GM23338 (cell line): ENCODE measurements around the gene GRK5. TPM values are rescaled to one million over a fixed set of nuclear protein-coding genes. Genes with fewer than 3 reads are reported as not detected.

ENCODE experiments used
- ATAC-seq: fragments of 200-7000 bp; cut with Tn5 transposase; 3 replicates; pipeline ENCODE4 v1.9.1; 2020
- DNase-seq: peaks from one replicate; pipeline ENCODE4 v3.0.0-alpha.2; 2015; ENCODE audit warnings: low spot score
- H2AFZ ChIP-seq: fragments of 200-600 bp; sonication (generic); 2 replicates; pipeline ENCODE4 v1.8.0; 2016; ENCODE audit warnings: antibody characterized with exemption, mild to moderate bottlenecking, moderate library complexity
- H3F3A ChIP-seq: fragments of 200-600 bp; sonication (generic); replicated peaks from 2 replicates; pipeline ENCODE4 v1.8.0; 2017; ENCODE audit warnings: antibody characterized with exemption, mixed run types, low read depth
- H3K27ac ChIP-seq: fragments of 200-600 bp; sonication (generic); 2 replicates; pipeline ENCODE4 v1.6.1; 2016; ENCODE audit warnings: low read depth
- H3K27me3 ChIP-seq: fragments of 200-600 bp; sonication (generic); 2 replicates; pipeline ENCODE4 v1.8.0; 2016; ENCODE audit warnings: mild to moderate bottlenecking, mixed run types, moderate library complexity; ENCODE audit not compliant: insufficient read depth
- H3K36me3 ChIP-seq: fragments of 200-600 bp; sonication (generic); 2 replicates; pipeline ENCODE4 v1.8.0; 2016; ENCODE audit warnings: mild to moderate bottlenecking; ENCODE audit not compliant: insufficient read depth
- H3K4me1 ChIP-seq: fragments of 200-600 bp; sonication (generic); 2 replicates; pipeline ENCODE4 v1.8.0; 2016; ENCODE audit warnings: mild to moderate bottlenecking, moderate library complexity; ENCODE audit not compliant: insufficient read depth
- H3K4me2 ChIP-seq: fragments of 200-600 bp; sonication (generic); 2 replicates; pipeline ENCODE4 v1.7.1; 2017; ENCODE audit warnings: mixed run types
- H3K4me3 ChIP-seq: fragments of 200-600 bp; sonication (generic); 2 replicates; pipeline ENCODE4 v1.6.1; 2016; ENCODE audit warnings: mixed run types
- H3K79me2 ChIP-seq: fragments of 200-600 bp; sonication (generic); replicated peaks from 2 replicates; pipeline ENCODE4 v1.8.0; 2017; ENCODE audit warnings: mild to moderate bottlenecking; ENCODE audit not compliant: insufficient read depth
- H3K9me2 ChIP-seq: fragments of 200-600 bp; sonication (generic); 2 replicates; pipeline ENCODE4 v1.8.0; 2017; ENCODE audit not compliant: insufficient read depth
- H4K20me1 ChIP-seq: fragments of 200-600 bp; sonication (generic); replicated peaks from 2 replicates; pipeline ENCODE4 v1.8.0; 2017; ENCODE audit warnings: mild to moderate bottlenecking; ENCODE audit not compliant: insufficient read depth
- H3K27ac Mint-ChIP-seq: 2 replicates; pipeline ENCODE4 v1.8.0; 2020; ENCODE audit warnings: inconsistent platforms, mild to moderate bottlenecking, moderate library complexity, mixed read lengths
- H3K27me3 Mint-ChIP-seq: 3 replicates; pipeline ENCODE4 v1.8.0; 2022; ENCODE audit warnings: low read depth, mild to moderate bottlenecking, moderate library complexity, mixed read lengths, inconsistent platforms; ENCODE audit not compliant: insufficient read depth, poor library complexity
- H3K36me3 Mint-ChIP-seq: 3 replicates; pipeline ENCODE4 v1.8.0; 2021; ENCODE audit warnings: low read depth, mild to moderate bottlenecking, inconsistent platforms, moderate library complexity, mixed read lengths
- H3K4me1 Mint-ChIP-seq: 3 replicates; pipeline ENCODE4 v1.8.0; 2020; ENCODE audit warnings: mild to moderate bottlenecking, inconsistent platforms, mixed read lengths
- H3K4me3 Mint-ChIP-seq: 3 replicates; pipeline ENCODE4 v1.8.0; 2021; ENCODE audit warnings: moderate library complexity, mild to moderate bottlenecking, inconsistent platforms, mixed read lengths
- H3K9me3 Mint-ChIP-seq: 3 replicates; pipeline ENCODE4 v1.8.0; 2020; ENCODE audit warnings: moderate library complexity, mild to moderate bottlenecking, inconsistent platforms, mixed read lengths
- CREB1 ChIP-seq: fragments of 250-450 bp; sonication (Bioruptor Pico); IDR thresholded peaks from 2 replicates; pipeline ENCODE4 v1.5.0; 2020; ENCODE audit warnings: low read depth, mild to moderate bottlenecking, moderate library complexity
- EZH2 ChIP-seq: fragments of 200-600 bp; sonication (generic); IDR thresholded peaks from one replicate; pipeline ENCODE4 v1.8.0; 2017; ENCODE audit warnings: antibody characterized with exemption, mild to moderate bottlenecking, low read depth; ENCODE audit not compliant: unreplicated experiment
- EZH2phosphoT487 ChIP-seq: fragments of 200-600 bp; sonication (generic); IDR thresholded peaks from one replicate; pipeline ENCODE4 v1.8.1; 2018; ENCODE audit warnings: antibody characterized with exemption; ENCODE audit not compliant: unreplicated experiment
- JUNB ChIP-seq: IDR thresholded peaks from one replicate; pipeline ENCODE4 v1.6.1; 2016; ENCODE audit warnings: antibody characterized with exemption; ENCODE audit not compliant: unreplicated experiment
- NANOG ChIP-seq: IDR thresholded peaks from 2 replicates; pipeline ENCODE4 v1.6.1; 2016; ENCODE audit warnings: antibody characterized with exemption, borderline replicate concordance
- POLR2AphosphoS5 ChIP-seq: IDR thresholded peaks from 2 replicates; pipeline ENCODE4 v1.6.1; 2016; ENCODE audit warnings: antibody characterized with exemption, low read depth
- STAT1 ChIP-seq: IDR thresholded peaks from one replicate; pipeline ENCODE4 v1.6.1; 2016; ENCODE audit warnings: antibody characterized with exemption; ENCODE audit not compliant: unreplicated experiment
- ZNF114 ChIP-seq: fragments of 250-450 bp; sonication (Bioruptor Pico); IDR thresholded peaks from 2 replicates; pipeline ENCODE4 v1.5.0; 2020; ENCODE audit warnings: mild to moderate bottlenecking, moderate library complexity
- ZNF331 ChIP-seq: fragments of 250-450 bp; sonication (Bioruptor Pico); IDR thresholded peaks from 2 replicates; pipeline ENCODE4 v1.5.0; 2020; ENCODE audit warnings: low read depth, mild to moderate bottlenecking, moderate library complexity
- polyA plus RNA-seq: library from polyadenylated mRNA; unstranded; fragments of >200 nt; fragmentation: Nextera tagmentation; extraction: Ambion mirVana; gene quantifications from 2 replicates; pipeline ENCODE4 v1.2.1, GENCODE V29; 2016
- total RNA-seq: library from RNA; depleted of rRNA; stranded (reverse); fragments of >200 nt; shearing (Covaris generic); gene quantifications from 2 replicates; pipeline ENCODE4 v1.2.3, GENCODE V29; 2014
- TF ChIP-seq, protein P1 (sequence below), 2 experiments: fragments of 200-600 bp in 1 of 2; sonication (generic) in 1 of 2; conservative IDR thresholded peaks; 2 replicates each; pipeline versions ENCODE4 v1.5.1 to v1.6.1; 2016 to 2017; ENCODE audit warnings: antibody characterized with exemption in 2 of 2, low read depth in 2 of 2, mild to moderate bottlenecking in 2 of 2, moderate library complexity in 1 of 2
- TF ChIP-seq, protein P2 (sequence below): IDR thresholded peaks from one replicate; pipeline ENCODE4 v1.6.1; 2018; ENCODE audit warnings: antibody characterized with exemption; ENCODE audit not compliant: unreplicated experiment
- TF ChIP-seq, protein P3 (sequence below): fragments of 250-450 bp; sonication (Bioruptor Pico); IDR thresholded peaks from 2 replicates; pipeline ENCODE4 v1.5.0; 2020; ENCODE audit warnings: mild to moderate bottlenecking, moderate library complexity
- TF ChIP-seq, protein P4 (sequence below): IDR thresholded peaks from 2 replicates; pipeline ENCODE4 v1.6.1; 2016; ENCODE audit warnings: antibody characterized with exemption

GRK5 gene
- total and polyA plus RNA-seq, 2 experiments from 2014 or later: 0.53 to 2.0 TPM

DNA sequence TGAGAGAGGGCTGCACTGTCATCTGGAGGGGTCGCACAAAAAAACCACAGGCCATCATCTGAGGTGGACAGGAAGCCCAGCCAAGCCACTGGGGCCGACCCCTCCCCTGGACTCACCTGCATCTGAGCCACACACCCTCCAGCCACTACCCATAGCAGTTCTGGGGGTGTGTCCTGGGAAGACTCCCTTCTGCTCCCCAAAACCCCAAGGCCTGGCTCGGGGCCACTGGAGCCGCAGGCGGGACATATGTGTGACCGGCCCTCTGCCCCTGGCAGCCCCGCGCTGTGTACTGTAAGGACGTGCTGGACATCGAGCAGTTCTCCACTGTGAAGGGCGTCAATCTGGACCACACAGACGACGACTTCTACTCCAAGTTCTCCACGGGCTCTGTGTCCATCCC, 245.0 kb downstream of the GRK5 start:
- ATAC-seq: no peak
- Histone ChIP-seq H3K27me3 (no peaks in the 10 kb centered on the region), H3K4me1 (no peaks in the 10 kb centered on the region), H3K4me3 (no peak overlapping the region), H3K79me2 (no peaks in the 10 kb centered on the region), H3K36me3 (no peaks in the 10 kb centered on the region), H4K20me1 (no peaks in the 10 kb centered on the region), H3K4me2 (no peak overlapping the region), H3F3A (no peaks in the 10 kb centered on the region), H3K27ac (no peak overlapping the region), H3K9me2 (no peaks in the 10 kb centered on the region), H2AFZ (no peak overlapping the region)
- no peaks in the 10 kb centered on the region for H3K9me3 Mint-ChIP-seq
- H3K4me1 Mint-ChIP-seq: peaks cover 20% of the 10 kb centered on the region
- no peak overlapping the region for H3K4me3 Mint-ChIP-seq
- TF ChIP-seq, protein P1, sequence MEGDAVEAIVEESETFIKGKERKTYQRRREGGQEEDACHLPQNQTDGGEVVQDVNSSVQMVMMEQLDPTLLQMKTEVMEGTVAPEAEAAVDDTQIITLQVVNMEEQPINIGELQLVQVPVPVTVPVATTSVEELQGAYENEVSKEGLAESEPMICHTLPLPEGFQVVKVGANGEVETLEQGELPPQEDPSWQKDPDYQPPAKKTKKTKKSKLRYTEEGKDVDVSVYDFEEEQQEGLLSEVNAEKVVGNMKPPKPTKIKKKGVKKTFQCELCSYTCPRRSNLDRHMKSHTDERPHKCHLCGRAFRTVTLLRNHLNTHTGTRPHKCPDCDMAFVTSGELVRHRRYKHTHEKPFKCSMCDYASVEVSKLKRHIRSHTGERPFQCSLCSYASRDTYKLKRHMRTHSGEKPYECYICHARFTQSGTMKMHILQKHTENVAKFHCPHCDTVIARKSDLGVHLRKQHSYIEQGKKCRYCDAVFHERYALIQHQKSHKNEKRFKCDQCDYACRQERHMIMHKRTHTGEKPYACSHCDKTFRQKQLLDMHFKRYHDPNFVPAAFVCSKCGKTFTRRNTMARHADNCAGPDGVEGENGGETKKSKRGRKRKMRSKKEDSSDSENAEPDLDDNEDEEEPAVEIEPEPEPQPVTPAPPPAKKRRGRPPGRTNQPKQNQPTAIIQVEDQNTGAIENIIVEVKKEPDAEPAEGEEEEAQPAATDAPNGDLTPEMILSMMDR (conservative IDR thresholded peaks at IDR 0.05; ENCODE audit: low read depth in 2 of 2): no peak
- TF ChIP-seq STAT1 (no peak), NANOG (no peak), CREB1 (CRISPR knock-in tag) (no peak), JUNB (no peak), POLR2AphosphoS5 (no peak), ZNF114 (no peak), ZNF331 (CRISPR knock-in tag) (no peak), EZH2phosphoT487 (no peak), EZH2 (no peak)
- TF ChIP-seq, protein P2, sequence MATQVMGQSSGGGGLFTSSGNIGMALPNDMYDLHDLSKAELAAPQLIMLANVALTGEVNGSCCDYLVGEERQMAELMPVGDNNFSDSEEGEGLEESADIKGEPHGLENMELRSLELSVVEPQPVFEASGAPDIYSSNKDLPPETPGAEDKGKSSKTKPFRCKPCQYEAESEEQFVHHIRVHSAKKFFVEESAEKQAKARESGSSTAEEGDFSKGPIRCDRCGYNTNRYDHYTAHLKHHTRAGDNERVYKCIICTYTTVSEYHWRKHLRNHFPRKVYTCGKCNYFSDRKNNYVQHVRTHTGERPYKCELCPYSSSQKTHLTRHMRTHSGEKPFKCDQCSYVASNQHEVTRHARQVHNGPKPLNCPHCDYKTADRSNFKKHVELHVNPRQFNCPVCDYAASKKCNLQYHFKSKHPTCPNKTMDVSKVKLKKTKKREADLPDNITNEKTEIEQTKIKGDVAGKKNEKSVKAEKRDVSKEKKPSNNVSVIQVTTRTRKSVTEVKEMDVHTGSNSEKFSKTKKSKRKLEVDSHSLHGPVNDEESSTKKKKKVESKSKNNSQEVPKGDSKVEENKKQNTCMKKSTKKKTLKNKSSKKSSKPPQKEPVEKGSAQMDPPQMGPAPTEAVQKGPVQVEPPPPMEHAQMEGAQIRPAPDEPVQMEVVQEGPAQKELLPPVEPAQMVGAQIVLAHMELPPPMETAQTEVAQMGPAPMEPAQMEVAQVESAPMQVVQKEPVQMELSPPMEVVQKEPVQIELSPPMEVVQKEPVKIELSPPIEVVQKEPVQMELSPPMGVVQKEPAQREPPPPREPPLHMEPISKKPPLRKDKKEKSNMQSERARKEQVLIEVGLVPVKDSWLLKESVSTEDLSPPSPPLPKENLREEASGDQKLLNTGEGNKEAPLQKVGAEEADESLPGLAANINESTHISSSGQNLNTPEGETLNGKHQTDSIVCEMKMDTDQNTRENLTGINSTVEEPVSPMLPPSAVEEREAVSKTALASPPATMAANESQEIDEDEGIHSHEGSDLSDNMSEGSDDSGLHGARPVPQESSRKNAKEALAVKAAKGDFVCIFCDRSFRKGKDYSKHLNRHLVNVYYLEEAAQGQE: no peak
- TF ChIP-seq, protein P3, sequence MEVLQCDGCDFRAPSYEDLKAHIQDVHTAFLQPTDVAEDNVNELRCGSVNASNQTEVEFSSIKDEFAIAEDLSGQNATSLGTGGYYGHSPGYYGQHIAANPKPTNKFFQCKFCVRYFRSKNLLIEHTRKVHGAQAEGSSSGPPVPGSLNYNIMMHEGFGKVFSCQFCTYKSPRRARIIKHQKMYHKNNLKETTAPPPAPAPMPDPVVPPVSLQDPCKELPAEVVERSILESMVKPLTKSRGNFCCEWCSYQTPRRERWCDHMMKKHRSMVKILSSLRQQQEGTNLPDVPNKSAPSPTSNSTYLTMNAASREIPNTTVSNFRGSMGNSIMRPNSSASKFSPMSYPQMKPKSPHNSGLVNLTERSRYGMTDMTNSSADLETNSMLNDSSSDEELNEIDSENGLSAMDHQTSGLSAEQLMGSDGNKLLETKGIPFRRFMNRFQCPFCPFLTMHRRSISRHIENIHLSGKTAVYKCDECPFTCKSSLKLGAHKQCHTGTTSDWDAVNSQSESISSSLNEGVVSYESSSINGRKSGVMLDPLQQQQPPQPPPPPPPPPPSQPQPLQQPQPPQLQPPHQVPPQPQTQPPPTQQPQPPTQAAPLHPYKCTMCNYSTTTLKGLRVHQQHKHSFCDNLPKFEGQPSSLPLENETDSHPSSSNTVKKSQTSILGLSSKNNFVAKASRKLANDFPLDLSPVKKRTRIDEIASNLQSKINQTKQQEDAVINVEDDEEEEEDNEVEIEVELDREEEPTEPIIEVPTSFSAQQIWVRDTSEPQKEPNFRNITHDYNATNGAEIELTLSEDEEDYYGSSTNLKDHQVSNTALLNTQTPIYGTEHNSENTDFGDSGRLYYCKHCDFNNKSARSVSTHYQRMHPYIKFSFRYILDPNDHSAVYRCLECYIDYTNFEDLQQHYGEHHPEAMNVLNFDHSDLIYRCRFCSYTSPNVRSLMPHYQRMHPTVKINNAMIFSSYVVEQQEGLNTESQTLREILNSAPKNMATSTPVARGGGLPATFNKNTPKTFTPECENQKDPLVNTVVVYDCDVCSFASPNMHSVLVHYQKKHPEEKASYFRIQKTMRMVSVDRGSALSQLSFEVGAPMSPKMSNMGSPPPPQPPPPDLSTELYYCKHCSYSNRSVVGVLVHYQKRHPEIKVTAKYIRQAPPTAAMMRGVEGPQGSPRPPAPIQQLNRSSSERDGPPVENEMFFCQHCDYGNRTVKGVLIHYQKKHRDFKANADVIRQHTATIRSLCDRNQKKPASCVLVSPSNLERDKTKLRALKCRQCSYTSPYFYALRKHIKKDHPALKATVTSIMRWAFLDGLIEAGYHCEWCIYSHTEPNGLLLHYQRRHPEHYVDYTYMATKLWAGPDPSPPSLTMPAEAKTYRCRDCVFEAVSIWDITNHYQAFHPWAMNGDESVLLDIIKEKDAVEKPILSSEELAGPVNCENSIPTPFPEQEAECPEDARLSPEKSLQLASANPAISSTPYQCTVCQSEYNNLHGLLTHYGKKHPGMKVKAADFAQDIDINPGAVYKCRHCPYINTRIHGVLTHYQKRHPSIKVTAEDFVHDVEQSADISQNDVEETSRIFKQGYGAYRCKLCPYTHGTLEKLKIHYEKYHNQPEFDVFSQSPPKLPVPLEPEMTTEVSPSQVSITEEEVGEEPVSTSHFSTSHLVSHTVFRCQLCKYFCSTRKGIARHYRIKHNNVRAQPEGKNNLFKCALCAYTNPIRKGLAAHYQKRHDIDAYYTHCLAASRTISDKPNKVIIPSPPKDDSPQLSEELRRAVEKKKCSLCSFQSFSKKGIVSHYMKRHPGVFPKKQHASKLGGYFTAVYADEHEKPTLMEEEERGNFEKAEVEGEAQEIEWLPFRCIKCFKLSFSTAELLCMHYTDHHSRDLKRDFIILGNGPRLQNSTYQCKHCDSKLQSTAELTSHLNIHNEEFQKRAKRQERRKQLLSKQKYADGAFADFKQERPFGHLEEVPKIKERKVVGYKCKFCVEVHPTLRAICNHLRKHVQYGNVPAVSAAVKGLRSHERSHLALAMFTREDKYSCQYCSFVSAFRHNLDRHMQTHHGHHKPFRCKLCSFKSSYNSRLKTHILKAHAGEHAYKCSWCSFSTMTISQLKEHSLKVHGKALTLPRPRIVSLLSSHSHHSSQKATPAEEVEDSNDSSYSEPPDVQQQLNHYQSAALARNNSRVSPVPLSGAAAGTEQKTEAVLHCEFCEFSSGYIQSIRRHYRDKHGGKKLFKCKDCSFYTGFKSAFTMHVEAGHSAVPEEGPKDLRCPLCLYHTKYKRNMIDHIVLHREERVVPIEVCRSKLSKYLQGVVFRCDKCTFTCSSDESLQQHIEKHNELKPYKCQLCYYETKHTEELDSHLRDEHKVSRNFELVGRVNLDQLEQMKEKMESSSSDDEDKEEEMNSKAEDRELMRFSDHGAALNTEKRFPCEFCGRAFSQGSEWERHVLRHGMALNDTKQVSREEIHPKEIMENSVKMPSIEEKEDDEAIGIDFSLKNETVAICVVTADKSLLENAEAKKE: no peak
- TF ChIP-seq, protein P4, sequence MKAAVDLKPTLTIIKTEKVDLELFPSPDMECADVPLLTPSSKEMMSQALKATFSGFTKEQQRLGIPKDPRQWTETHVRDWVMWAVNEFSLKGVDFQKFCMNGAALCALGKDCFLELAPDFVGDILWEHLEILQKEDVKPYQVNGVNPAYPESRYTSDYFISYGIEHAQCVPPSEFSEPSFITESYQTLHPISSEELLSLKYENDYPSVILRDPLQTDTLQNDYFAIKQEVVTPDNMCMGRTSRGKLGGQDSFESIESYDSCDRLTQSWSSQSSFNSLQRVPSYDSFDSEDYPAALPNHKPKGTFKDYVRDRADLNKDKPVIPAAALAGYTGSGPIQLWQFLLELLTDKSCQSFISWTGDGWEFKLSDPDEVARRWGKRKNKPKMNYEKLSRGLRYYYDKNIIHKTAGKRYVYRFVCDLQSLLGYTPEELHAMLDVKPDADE: no peak
- DNase-seq: no peak
- H3K27me3 Mint-ChIP-seq: peaks cover 15% of the 10 kb centered on the region
- H3K36me3 Mint-ChIP-seq: no peaks in the 10 kb centered on the region
- no peak overlapping the region for H3K27ac Mint-ChIP-seq
